Astrocyte (in vitro differentiated cells and primary cell): ENCODE data around the gene KLHL30.

Source experiments
- EZH2 ChIP-seq: IDR thresholded peaks from 2 replicates; pipeline ENCODE4 v1.6.1; 2012; ENCODE audit warnings: mild to moderate bottlenecking, low read length, inconsistent platforms; ENCODE audit not compliant: insufficient read depth
- TF ChIP-seq, protein P1 (sequence below): IDR thresholded peaks from 2 replicates; pipeline ENCODE4 v1.5.1; 2011; ENCODE audit warnings: low read depth, mild to moderate bottlenecking, inconsistent platforms, low read length, moderate library complexity; ENCODE audit not compliant: insufficient read depth

DNA sequence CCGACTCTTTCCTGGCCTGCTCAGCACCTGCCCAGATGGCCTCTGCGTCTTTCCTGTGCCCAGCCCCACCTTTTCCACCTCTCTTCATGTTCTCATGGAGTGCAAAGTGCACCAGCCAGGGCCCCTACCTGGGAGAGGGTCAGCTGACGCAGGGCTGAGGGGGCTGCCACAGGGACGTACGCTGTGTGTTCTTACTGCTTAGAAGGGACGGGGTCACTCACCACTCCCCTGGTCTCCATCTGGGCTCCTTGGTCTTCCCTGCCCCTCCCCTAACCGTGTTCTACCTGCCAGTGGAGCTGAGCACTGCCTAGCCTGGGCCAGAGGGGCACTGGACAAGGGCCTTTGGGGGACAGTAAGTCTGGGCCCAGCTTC, 28.9 kb downstream of the KLHL30 start:
- TF ChIP-seq, protein P1, sequence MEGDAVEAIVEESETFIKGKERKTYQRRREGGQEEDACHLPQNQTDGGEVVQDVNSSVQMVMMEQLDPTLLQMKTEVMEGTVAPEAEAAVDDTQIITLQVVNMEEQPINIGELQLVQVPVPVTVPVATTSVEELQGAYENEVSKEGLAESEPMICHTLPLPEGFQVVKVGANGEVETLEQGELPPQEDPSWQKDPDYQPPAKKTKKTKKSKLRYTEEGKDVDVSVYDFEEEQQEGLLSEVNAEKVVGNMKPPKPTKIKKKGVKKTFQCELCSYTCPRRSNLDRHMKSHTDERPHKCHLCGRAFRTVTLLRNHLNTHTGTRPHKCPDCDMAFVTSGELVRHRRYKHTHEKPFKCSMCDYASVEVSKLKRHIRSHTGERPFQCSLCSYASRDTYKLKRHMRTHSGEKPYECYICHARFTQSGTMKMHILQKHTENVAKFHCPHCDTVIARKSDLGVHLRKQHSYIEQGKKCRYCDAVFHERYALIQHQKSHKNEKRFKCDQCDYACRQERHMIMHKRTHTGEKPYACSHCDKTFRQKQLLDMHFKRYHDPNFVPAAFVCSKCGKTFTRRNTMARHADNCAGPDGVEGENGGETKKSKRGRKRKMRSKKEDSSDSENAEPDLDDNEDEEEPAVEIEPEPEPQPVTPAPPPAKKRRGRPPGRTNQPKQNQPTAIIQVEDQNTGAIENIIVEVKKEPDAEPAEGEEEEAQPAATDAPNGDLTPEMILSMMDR = no peak
- no peak for TF ChIP-seq EZH2
